ENCODE data around the gene GNRHR. TPM values are rescaled to one million over a fixed set of nuclear protein-coding genes. Genes with fewer than 3 reads are reported as not detected.

Gene GNRHR
- total and polyA plus RNA-seq, 4 donors: 0.15 TPM; not detected in 3

GRCh38 chr4:67694662-67695061, 59.5 kb downstream of the GNRHR start:
- 93% methylated on average over 3 of the region's 3 CpGs for WGBS
- Histone ChIP-seq H3K4me3 (ENCODE audit: low read depth in 1 of 3, low read length in 3 of 3) (no peak overlapping the region), H3K36me3 (ENCODE audit: control insufficient read depth in 4 of 4, insufficient read depth in 3 of 4, low read depth in 1 of 4, low read length in 3 of 4) (peaks cover 0 to 21% (median 10%) of the 10 kb centered on the region in 4 donors), H3K27ac (ENCODE audit: low read depth in 1 of 2, low read length in 2 of 2) (no peak overlapping the region), H3K9ac (ENCODE audit: low read depth in 1 of 2, low read length in 2 of 2) (no peak overlapping the region), H3K9me3 (ENCODE audit: control insufficient read depth in 4 of 4, low read length in 3 of 4) (peaks cover 0 to 3% (median 0%) of the 10 kb centered on the region in 4 donors), H3K4me1 (ENCODE audit: control insufficient read depth in 4 of 4, insufficient read depth in 4 of 4, low read length in 3 of 4) (peaks cover 1 to 3% (median 2%) of the 10 kb centered on the region in 4 donors), H3K27me3 (ENCODE audit: control insufficient read depth in 4 of 4, insufficient read depth in 4 of 4, low read length in 3 of 4) (no peaks in the 10 kb centered on the region)
- DNase-seq (ENCODE audit: low spot score): no peak
- TF ChIP-seq HNF4A (conservative IDR thresholded peaks at IDR 0.05) (no peak), FOXA2 (IDR thresholded peaks at IDR 0.05) (no peak), EGR1 (IDR thresholded peaks at IDR 0.05; ENCODE audit: low read depth in 2 of 2) (no peak), HNF4G (IDR thresholded peaks at IDR 0.05) (no peak), NR2F2 (IDR thresholded peaks at IDR 0.05) (no peak), ZBTB33 (IDR thresholded peaks at IDR 0.05) (no peak), YY1 (IDR thresholded peaks at IDR 0.05) (no peak), FOXA1 (IDR thresholded peaks at IDR 0.05) (no peak), SP1 (IDR thresholded peaks at IDR 0.05) (no peak), GABPA (IDR thresholded peaks at IDR 0.05 in 1 of 2, conservative IDR thresholded peaks at IDR 0.05 in 1 of 2) (no peak), RAD21 (IDR thresholded peaks at IDR 0.05) (no peak), JUND (IDR thresholded peaks at IDR 0.05) (no peak), RXRA (IDR thresholded peaks at IDR 0.05) (no peak), REST (IDR thresholded peaks at IDR 0.05) (no peak), TAF1 (conservative IDR thresholded peaks at IDR 0.05) (no peak)
- TF ChIP-seq, protein P1, sequence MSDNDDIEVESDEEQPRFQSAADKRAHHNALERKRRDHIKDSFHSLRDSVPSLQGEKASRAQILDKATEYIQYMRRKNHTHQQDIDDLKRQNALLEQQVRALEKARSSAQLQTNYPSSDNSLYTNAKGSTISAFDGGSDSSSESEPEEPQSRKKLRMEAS (IDR thresholded peaks at IDR 0.05): no peak
- TF ChIP-seq, protein P2, sequence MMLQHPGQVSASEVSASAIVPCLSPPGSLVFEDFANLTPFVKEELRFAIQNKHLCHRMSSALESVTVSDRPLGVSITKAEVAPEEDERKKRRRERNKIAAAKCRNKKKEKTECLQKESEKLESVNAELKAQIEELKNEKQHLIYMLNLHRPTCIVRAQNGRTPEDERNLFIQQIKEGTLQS (IDR thresholded peaks at IDR 0.05): no peak
- TF ChIP-seq, protein P3, sequence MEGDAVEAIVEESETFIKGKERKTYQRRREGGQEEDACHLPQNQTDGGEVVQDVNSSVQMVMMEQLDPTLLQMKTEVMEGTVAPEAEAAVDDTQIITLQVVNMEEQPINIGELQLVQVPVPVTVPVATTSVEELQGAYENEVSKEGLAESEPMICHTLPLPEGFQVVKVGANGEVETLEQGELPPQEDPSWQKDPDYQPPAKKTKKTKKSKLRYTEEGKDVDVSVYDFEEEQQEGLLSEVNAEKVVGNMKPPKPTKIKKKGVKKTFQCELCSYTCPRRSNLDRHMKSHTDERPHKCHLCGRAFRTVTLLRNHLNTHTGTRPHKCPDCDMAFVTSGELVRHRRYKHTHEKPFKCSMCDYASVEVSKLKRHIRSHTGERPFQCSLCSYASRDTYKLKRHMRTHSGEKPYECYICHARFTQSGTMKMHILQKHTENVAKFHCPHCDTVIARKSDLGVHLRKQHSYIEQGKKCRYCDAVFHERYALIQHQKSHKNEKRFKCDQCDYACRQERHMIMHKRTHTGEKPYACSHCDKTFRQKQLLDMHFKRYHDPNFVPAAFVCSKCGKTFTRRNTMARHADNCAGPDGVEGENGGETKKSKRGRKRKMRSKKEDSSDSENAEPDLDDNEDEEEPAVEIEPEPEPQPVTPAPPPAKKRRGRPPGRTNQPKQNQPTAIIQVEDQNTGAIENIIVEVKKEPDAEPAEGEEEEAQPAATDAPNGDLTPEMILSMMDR (IDR thresholded peaks at IDR 0.05; ENCODE audit: low read depth, low read length, missing input control): no peak

Measured in liver (tissue), 9 donors.